ENCODE measurements around the gene TEC. TPM values are rescaled to one million over a fixed set of nuclear protein-coding genes. Genes with fewer than 3 reads are reported as not detected.
A peak's percentile ranks its signal among the peaks of the same experiment; 100 is the strongest.

The TEC gene
- total RNA-seq, 1 experiment from 2014 or later, result 0.67 TPM

GRCh38 chr4:48147621-48148020 is 122.0 kb downstream of the TEC start:
- H3K9me3 ChIP-seq (ENCODE audit: control insufficient read depth, insufficient read depth, low read depth, low read length), result no peaks in the 10 kb centered on the region
- H3K27ac ChIP-seq (ENCODE audit: low read length), result no peak overlapping the region
- CTCF ChIA-PET, result no interaction called here
- DNase-seq (ENCODE audit: low read depth, low spot score), result no peak
- intact Hi-C loops (cut with micrococcal nuclease; ENCODE audit: unreplicated experiment), result no loop called here
- H3K4me1 ChIP-seq (ENCODE audit: control insufficient read depth, insufficient read depth, low read length), result no peaks in the 10 kb centered on the region
- no peaks in the 10 kb centered on the region; the same call in 1 of the 2 replicates for H3K36me3 ChIP-seq (ENCODE audit: control insufficient read depth, insufficient read depth, low read length)
- no peaks in the 10 kb centered on the region for H3K27me3 ChIP-seq (ENCODE audit: control insufficient read depth, insufficient read depth, low read length)
- no peak for ATAC-seq
- POLR2A ChIA-PET, result no interaction called here
- in situ Hi-C loops (cut with HindIII; ENCODE audit: low pct_unique_long_range_greater_than_20kb, low sequenced_read_pairs), result no loop called here
- H3K4me3 ChIP-seq (ENCODE audit: low read depth in 2 of 2, low read length in 2 of 2), result no peak overlapping the region
- no peak for TF ChIP-seq REST (IDR thresholded peaks at IDR 0.05; ENCODE audit: insufficient read depth in 1 of 2, low read depth in 2 of 2, low read length in 1 of 2)
- no peak for TF ChIP-seq SIN3A (IDR thresholded peaks at IDR 0.05; ENCODE audit: borderline replicate concordance, insufficient read depth, low read depth, low read length)
- TF ChIP-seq TCF7L2 (IDR thresholded peaks at IDR 0.05; ENCODE audit: low read depth, low read length), result no peak
- no peak for TF ChIP-seq CTCF (IDR thresholded peaks at IDR 0.05)
- no peak for TF ChIP-seq POLR2AphosphoS5 (IDR thresholded peaks at IDR 0.05; ENCODE audit: low read depth, low read length)
- no TSS peak for BruUV-seq (replicated peaks)

- no peak overlapping the region for H3K4me3 ChIP-seq (ENCODE audit: low read depth in 2 of 2, low read length in 2 of 2)
- H3K27ac ChIP-seq (ENCODE audit: low read length), result no peak overlapping the region
- no peaks in the 10 kb centered on the region; the same call in 1 of the 2 replicates for H3K36me3 ChIP-seq (ENCODE audit: control insufficient read depth, insufficient read depth, low read length)
- no TSS peak for BruUV-seq (replicated peaks)
- intact Hi-C loops (cut with micrococcal nuclease; ENCODE audit: unreplicated experiment) (no loop called here), in situ Hi-C loops (cut with HindIII; ENCODE audit: low pct_unique_long_range_greater_than_20kb, low sequenced_read_pairs) (no loop called here)
- no peaks in the 10 kb centered on the region for H3K4me1 ChIP-seq (ENCODE audit: control insufficient read depth, insufficient read depth, low read length)
- no peak for DNase-seq (ENCODE audit: low read depth, low spot score)
- TF ChIP-seq CTCF (IDR thresholded peaks at IDR 0.05), result peak; percentile 48; the same call in 1 of the 2 replicates
- no peak for TF ChIP-seq REST (IDR thresholded peaks at IDR 0.05; ENCODE audit: insufficient read depth in 1 of 2, low read depth in 2 of 2, low read length in 1 of 2)
- no peaks in the 10 kb centered on the region for H3K9me3 ChIP-seq (ENCODE audit: control insufficient read depth, insufficient read depth, low read depth, low read length)
- ChIA-PET POLR2A (no interaction called here), CTCF (no interaction called here)
- no peak for ATAC-seq
- no peaks in the 10 kb centered on the region for H3K27me3 ChIP-seq (ENCODE audit: control insufficient read depth, insufficient read depth, low read length)
These were observed 128.6 kb downstream of the TEC start for GRCh38 chr4:48141048-48141447.

All from Panc1 (cell line).